ENCODE results near the gene DUSP16.

DNA sequence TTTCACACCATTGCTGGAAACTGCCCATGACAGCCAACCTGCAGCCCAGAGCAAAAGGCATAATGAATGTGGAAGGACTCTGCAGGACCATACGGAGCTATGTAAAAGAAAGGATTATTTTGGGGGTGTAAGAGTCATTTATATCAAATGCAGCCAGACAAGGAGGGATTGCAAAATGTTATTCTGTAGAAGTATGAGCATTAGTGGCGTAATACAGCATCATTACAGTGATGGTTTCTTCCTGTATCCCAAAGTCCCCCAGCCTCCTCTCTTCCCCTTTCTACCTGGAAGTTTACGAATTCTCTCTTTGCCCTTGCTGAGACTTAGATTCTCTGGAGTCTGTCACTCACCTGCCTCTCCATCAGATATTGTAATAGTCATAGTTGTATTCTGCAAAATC lies 115.9 kb downstream of the DUSP16 start:
- TF ChIP-seq CTCF (IDR thresholded peaks at IDR 0.05; ENCODE audit: borderline replicate concordance, extremely low read depth, low read length, poor library complexity, severe bottlenecking) (no peak), EZH2 (IDR thresholded peaks at IDR 0.05; ENCODE audit: borderline replicate concordance, low read depth, low read length, severe bottlenecking) (no peak)
